HG02763 (cell line): ENCODE measurements around the gene SEPTIN1.

ENCODE experiments used
- ATAC-seq: cut with Tn5 transposase; IDR thresholded peaks from one replicate; pipeline ENCODE4 v1.9.1; 2021; ENCODE audit warnings: mild to moderate bottlenecking, moderate library complexity; ENCODE audit not compliant: unreplicated experiment

Gene SEPTIN1

GRCh38 chr16:30382111-30382881 lies at the start of gene SEPTIN1:
Gene SEPTIN1 (minus strand): TSS chr16:30382561. CDS start chr16:30382542, 19 bp downstream.
- ATAC-seq: no peak

- peak; percentile 9 for ATAC-seq
Measured at GRCh38 chr16:30430428-30430970, 48.1 kb upstream of the SEPTIN1 start.

- ATAC-seq: peak; percentile 96
Measured at GRCh38 chr16:30429678-30430427, 47.5 kb upstream of the SEPTIN1 start, which contains the start of gene DCTPP1. Gene DCTPP1 (minus strand): TSS chr16:30430030. CDS start chr16:30429980, 50 bp downstream.

- ATAC-seq: no peak
Measured at GRCh38 chr16:30429418-30429677, 47.0 kb upstream of the SEPTIN1 start.

GRCh38 chr16:30428055-30428454 lies 45.7 kb upstream of the SEPTIN1 start:
- no peak for ATAC-seq

GRCh38 chr16:30421010-30421409 lies 38.6 kb upstream of the SEPTIN1 start:
- ATAC-seq: no peak

GRCh38 chr16:30418350-30419181 lies 36.2 kb upstream of the SEPTIN1 start:
- ATAC-seq: no peak

- peak; percentile 83 for ATAC-seq
Measured at GRCh38 chr16:30417529-30418349, 35.4 kb upstream of the SEPTIN1 start.

- no peak for ATAC-seq
Measured at GRCh38 chr16:30416624-30417528, 34.5 kb upstream of the SEPTIN1 start.

GRCh38 chr16:30416047-30416603 lies 33.8 kb upstream of the SEPTIN1 start:
- no peak for ATAC-seq

GRCh38 chr16:30414159-30414558 lies 31.8 kb upstream of the SEPTIN1 start:
- no peak for ATAC-seq

- ATAC-seq: no peak
Measured at GRCh38 chr16:30413112-30413806, 30.9 kb upstream of the SEPTIN1 start.

GRCh38 chr16:30409125-30410060 lies 27.0 kb upstream of the SEPTIN1 start:
- peak; percentile 34 for ATAC-seq

- ATAC-seq: no peak
Measured at GRCh38 chr16:30407804-30408534, 25.6 kb upstream of the SEPTIN1 start.

- peak; percentile 76 for ATAC-seq
Measured at GRCh38 chr16:30407102-30407803, 24.9 kb upstream of the SEPTIN1 start, which contains the start of gene ZNF771. Gene ZNF771 (plus strand): TSS chr16:30407606. CDS start chr16:30408054, 448 bp downstream.

- no peak for ATAC-seq
Measured at GRCh38 chr16:30406795-30407101, 24.4 kb upstream of the SEPTIN1 start.
